BLaER1 treated with 17β-estradiol and CSF1 and Interleukin-3, amounts not matched to agents 10 nM and 100 nM (cell line): ENCODE results near the gene WBP2.

ENCODE experiments used
- H3K27ac ChIP-seq, 11 experiments: shearing (Covaris generic); formaldehyde crosslinking; 2 replicates each; pipeline ENCODE4 v1.8.1; 2022
- H3K27me3 ChIP-seq, 11 experiments: shearing (Covaris generic); formaldehyde crosslinking; 2 replicates each; pipeline ENCODE4 v1.8.1; 2022
- H3K36me3 ChIP-seq, 11 experiments: shearing (Covaris generic); formaldehyde crosslinking; 2 replicates each; pipeline ENCODE4 v1.8.1; 2022
- H3K4me1 ChIP-seq, 10 experiments: shearing (Covaris generic); formaldehyde crosslinking; 2 replicates each; pipeline ENCODE4 v1.8.1; 2022
- H3K4me2 ChIP-seq, 11 experiments: shearing (Covaris generic); formaldehyde crosslinking; 2 replicates each; pipeline ENCODE4 v1.8.1; 2022
- H3K4me3 ChIP-seq, 10 experiments: shearing (Covaris generic); formaldehyde crosslinking; 2 replicates each; pipeline ENCODE4 v1.8.1; 2022
- H3K9ac ChIP-seq, 11 experiments: shearing (Covaris generic); formaldehyde crosslinking; 2 replicates each; pipeline ENCODE4 v1.8.1; 2022
- H3K9me3 ChIP-seq, 11 experiments: shearing (Covaris generic); formaldehyde crosslinking; replicated peaks in 1 of 11; 2 replicates each; pipeline ENCODE4 v1.8.1; 2022
- H4K20me1 ChIP-seq, 11 experiments: shearing (Covaris generic); formaldehyde crosslinking; 2 replicates each; pipeline ENCODE4 v1.8.1; 2022
- Cebpa-rat ChIP-seq, 11 experiments: shearing (Covaris generic); IDR thresholded peaks; 2 replicates each; pipeline ENCODE4 v1.8.1; 2022

WBP2 gene

DNA sequence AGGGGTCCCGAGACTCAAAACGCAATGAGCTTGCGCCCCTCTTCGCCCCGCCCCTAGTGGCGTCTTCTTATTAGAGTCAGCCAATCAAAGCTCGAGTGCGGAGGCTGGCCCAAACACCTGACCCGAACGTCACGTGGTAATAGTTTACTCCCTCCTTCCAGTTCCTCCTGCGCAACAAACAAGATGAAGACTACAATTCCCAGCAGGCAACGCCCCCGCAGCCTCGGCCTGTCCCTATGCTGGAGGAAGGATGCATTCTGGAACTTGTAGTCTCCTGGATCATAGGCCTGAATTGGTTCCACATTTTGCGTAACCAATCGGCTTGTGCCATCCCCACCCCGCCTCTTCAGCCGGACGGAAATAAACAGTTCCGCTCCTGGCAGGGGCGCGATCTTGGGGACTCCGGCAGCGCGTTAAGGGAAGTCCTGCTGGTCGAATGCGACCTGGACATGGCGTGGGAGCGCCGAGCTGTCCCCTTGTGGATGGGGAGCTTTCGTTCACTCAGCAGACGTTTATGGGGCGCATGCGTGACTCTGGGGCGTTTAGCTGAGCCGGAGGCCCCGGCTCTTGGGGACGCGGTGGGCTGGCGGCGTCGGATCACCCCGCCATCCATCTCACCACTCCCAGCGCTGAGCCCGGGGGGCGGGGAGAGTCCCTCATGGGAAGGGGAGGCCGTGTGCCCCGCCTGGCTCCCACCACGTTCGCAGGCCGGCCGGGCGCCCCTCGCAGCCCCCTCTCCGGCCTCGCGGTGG, at the start of gene WBP2:
TSS of gene WBP2 (minus strand) at position 26 of the 752 bp plus-strand sequence. CDS start 38 bp downstream, outside the sequence.
- Histone ChIP-seq H3K4me1 (peaks cover 42 to 60% (median 48%) of the 10 kb centered on the region in 10 experiments), H3K27ac (peak within 1 kb of the TSS; percentile 92 to 99 (median 98)), H3K36me3 (peaks cover 12 to 28% (median 16%) of the 10 kb centered on the region in 11 experiments), H3K9ac (peak within 1 kb of the TSS; percentile 92 to 99 (median 98)), H3K4me3 (peak within 1 kb of the TSS; percentile 78 to 96 (median 89)), H4K20me1 (peaks cover 0 to 37% (median 5%) of the 10 kb centered on the region in 11 experiments; a peak in 8 of 22 replicates), H3K27me3 (no peaks in the 10 kb centered on the region), H3K4me2 (peak within 1 kb of the TSS; percentile 91 to 98 (median 97)), H3K9me3 (no peaks in the 10 kb centered on the region)
- TF ChIP-seq Cebpa-rat (IDR thresholded peaks at IDR 0.05): no peak; a peak in 1 of 22 replicates

DNA sequence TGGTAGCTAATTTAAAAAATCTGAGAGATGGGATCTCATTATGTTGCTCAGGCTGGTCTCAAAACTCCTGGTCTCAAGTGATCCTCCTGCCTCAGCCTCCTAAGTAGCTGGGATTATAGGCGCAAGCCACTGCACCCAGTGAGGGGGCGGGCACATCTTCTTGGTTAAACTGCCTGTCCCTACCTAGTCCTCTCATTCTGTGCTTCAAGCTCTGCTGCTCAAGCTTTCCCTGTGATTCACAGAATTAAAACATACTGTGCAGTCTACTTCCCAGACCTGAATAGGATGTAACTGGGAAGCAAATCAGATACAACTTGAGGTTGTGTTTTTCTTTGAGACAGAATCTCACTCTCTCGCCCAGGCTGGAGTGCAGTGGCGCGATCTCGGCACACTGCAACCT, 47.3 kb upstream of the WBP2 start:
- no peak overlapping the region for H3K4me3 ChIP-seq
- H3K27me3 ChIP-seq: no peaks in the 10 kb centered on the region
- H3K4me1 ChIP-seq: peaks cover 34 to 54% (median 41%) of the 10 kb centered on the region in 10 experiments
- no peaks in the 10 kb centered on the region for H3K9me3 ChIP-seq
- no peak for TF ChIP-seq Cebpa-rat (IDR thresholded peaks at IDR 0.05)
- peak overlapping the region in 8 of 11 experiments; percentile 3 to 86 (median 41); a peak in 6 of 22 replicates for H3K9ac ChIP-seq
- H3K4me2 ChIP-seq: peak overlapping the region in 6 of 11 experiments; percentile 80 to 99 (median 93); a peak in 8 of 22 replicates
- H3K36me3 ChIP-seq: peaks cover 41 to 59% (median 54%) of the 10 kb centered on the region in 11 experiments
- peak overlapping the region in 3 of 11 experiments; percentile 20 to 81 (median 24); a peak in 5 of 22 replicates for H3K27ac ChIP-seq
- H4K20me1 ChIP-seq: peaks cover 0 to 2% (median 0%) of the 10 kb centered on the region in 11 experiments; a peak in 2 of 22 replicates

DNA sequence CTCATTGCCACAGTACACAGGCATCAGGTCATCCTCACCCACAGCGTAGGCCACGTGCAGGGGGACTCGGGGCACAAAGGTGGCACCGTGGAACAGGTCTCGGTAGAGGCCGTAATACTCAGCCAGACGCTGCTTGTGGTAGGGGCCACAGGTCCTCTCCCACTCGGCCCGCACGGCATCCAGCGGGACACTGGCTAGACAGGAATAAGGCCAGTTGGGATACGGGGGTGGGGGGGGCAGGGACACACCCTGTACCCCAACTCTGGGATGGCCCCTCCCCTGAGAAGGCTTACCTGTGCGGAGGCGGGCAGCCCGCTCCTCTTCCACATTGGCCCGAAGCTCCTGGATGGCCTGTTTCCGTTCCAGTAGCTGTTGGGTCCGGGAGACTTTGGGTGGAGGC, 46.6 kb upstream of the WBP2 start:
- no peaks in the 10 kb centered on the region for H3K27me3 ChIP-seq
- no peak overlapping the region for H3K4me3 ChIP-seq
- H3K36me3 ChIP-seq: peaks cover 41 to 62% (median 54%) of the 10 kb centered on the region in 11 experiments
- no peak for TF ChIP-seq Cebpa-rat (IDR thresholded peaks at IDR 0.05)
- H3K4me2 ChIP-seq: peak overlapping the region in 1 of 11 experiments; percentile 89; a peak in 2 of 22 replicates
- peak overlapping the region in 3 of 11 experiments; percentile 32 to 86 (median 38); a peak in 1 of 22 replicates for H3K9ac ChIP-seq
- H3K9me3 ChIP-seq: no peaks in the 10 kb centered on the region
- H3K4me1 ChIP-seq: peaks cover 39 to 59% (median 46%) of the 10 kb centered on the region in 10 experiments
- H3K27ac ChIP-seq: peak overlapping the region in 2 of 11 experiments; percentile 24 to 81; a peak in 4 of 22 replicates
- peaks cover 0 to 2% (median 0%) of the 10 kb centered on the region in 11 experiments; a peak in 2 of 22 replicates for H4K20me1 ChIP-seq

DNA sequence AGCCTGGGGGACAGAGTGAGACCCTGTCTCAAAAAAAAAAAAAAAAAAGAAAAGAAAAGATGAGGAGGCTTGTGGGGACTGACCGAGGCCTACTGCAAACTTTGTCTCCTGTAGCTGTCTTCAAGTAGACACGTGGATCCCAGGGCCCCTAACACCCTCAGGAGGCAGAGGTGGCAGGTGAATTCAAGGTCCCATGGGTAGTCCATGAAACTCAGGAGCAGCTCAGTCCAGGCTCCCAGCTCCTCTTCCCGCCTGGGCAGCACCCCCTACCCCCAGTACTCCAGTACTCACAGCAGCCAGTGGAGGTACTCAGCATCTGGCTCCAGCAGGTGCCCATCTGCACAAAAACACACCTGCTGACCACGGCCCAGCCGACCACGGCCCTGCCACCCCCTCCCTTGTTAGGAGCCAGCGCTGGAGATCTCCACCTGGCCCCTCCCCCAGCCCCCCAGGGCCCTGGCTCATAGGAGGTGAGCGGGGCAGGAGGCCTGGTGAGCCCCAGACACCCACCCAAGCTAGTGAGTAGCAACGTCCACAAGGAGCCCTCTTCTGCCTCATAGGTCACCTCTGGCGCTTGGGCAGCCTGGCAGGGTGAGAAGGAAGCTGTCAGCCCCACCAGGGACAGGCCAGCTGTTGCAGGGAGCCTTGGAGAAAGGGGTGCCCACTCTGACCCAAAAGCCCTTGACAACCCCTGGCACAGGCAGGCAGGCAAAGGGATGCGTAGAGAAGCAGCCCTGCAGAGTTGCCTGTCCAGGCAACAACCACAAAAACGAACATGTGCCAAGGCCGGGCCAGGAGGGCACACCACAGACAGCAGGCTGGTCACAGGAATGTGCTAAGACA, 45.8 kb upstream of the WBP2 start:
- Histone ChIP-seq H4K20me1 (peaks cover 0 to 2% (median 0%) of the 10 kb centered on the region in 11 experiments; a peak in 2 of 22 replicates), H3K4me3 (no peak overlapping the region), H3K27me3 (no peaks in the 10 kb centered on the region), H3K4me1 (peaks cover 33 to 53% (median 41%) of the 10 kb centered on the region in 10 experiments), H3K9ac (peak overlapping the region in 2 of 11 experiments; percentile 19 to 32; a peak in 2 of 22 replicates), H3K27ac (no peak overlapping the region), H3K4me2 (no peak overlapping the region), H3K9me3 (no peaks in the 10 kb centered on the region), H3K36me3 (peaks cover 41 to 62% (median 54%) of the 10 kb centered on the region in 11 experiments)
- TF ChIP-seq Cebpa-rat (IDR thresholded peaks at IDR 0.05): no peak

- H3K27me3 ChIP-seq: no peaks in the 10 kb centered on the region
- H4K20me1 ChIP-seq: peaks cover 0 to 5% (median 2%) of the 10 kb centered on the region in 11 experiments; a peak in 11 of 22 replicates
- no peak overlapping the region for H3K4me2 ChIP-seq
- no peaks in the 10 kb centered on the region for H3K9me3 ChIP-seq
- H3K9ac ChIP-seq: peak overlapping the region in 3 of 11 experiments; percentile 9 to 29 (median 22); a peak in 3 of 22 replicates
- no peak overlapping the region for H3K4me3 ChIP-seq
- H3K27ac ChIP-seq: no peak overlapping the region
- peaks cover 41 to 62% (median 54%) of the 10 kb centered on the region in 11 experiments for H3K36me3 ChIP-seq
- TF ChIP-seq Cebpa-rat (IDR thresholded peaks at IDR 0.05): no peak
- H3K4me1 ChIP-seq: peaks cover 35 to 55% (median 43%) of the 10 kb centered on the region in 10 experiments
Observed at GRCh38 chr17:75899767-75900468, 44.8 kb upstream of the WBP2 start.

- Histone ChIP-seq H3K27me3 (no peaks in the 10 kb centered on the region), H4K20me1 (peaks cover 0 to 11% (median 8%) of the 10 kb centered on the region in 11 experiments; a peak in 13 of 22 replicates), H3K27ac (no peak overlapping the region), H3K9ac (peak overlapping the region in 1 of 11 experiments; percentile 22; a peak in 1 of 22 replicates), H3K4me1 (peaks cover 41 to 60% (median 48%) of the 10 kb centered on the region in 10 experiments), H3K9me3 (no peaks in the 10 kb centered on the region), H3K4me3 (no peak overlapping the region), H3K36me3 (peaks cover 41 to 62% (median 54%) of the 10 kb centered on the region in 11 experiments), H3K4me2 (no peak overlapping the region)
- TF ChIP-seq Cebpa-rat (IDR thresholded peaks at IDR 0.05): no peak
Observed at GRCh38 chr17:75899353-75899752, 44.2 kb upstream of the WBP2 start.

DNA sequence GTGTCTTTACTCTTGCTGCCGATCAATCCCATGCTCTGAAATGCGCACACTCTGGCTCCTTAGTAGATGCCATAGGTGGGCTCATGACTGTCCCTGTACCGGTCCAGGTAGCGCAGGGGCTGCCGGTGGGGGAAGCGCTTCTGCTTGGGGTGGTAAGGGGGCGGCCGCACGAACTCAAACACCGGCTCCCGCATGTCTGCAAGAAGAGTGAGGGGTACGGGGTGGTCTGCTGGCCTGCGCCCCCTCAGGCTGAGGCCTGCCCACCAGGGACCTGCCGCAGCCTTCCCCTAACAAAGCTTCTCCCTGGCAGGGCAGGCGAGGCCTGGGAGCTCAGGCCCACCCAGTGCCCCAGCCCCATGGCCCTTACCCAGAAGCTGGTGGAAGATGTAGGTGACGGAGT, 43.7 kb upstream of the WBP2 start:
- Histone ChIP-seq H3K4me3 (no peak overlapping the region), H3K9me3 (no peaks in the 10 kb centered on the region), H3K4me2 (no peak overlapping the region), H3K4me1 (peaks cover 43 to 63% (median 50%) of the 10 kb centered on the region in 10 experiments), H3K9ac (peak overlapping the region in 2 of 11 experiments; percentile 93 to 97; a peak in 4 of 22 replicates), H4K20me1 (peaks cover 0 to 16% (median 13%) of the 10 kb centered on the region in 11 experiments; a peak in 14 of 22 replicates), H3K27ac (no peak overlapping the region), H3K27me3 (no peaks in the 10 kb centered on the region), H3K36me3 (peaks cover 41 to 62% (median 54%) of the 10 kb centered on the region in 11 experiments)
- no peak for TF ChIP-seq Cebpa-rat (IDR thresholded peaks at IDR 0.05)

DNA sequence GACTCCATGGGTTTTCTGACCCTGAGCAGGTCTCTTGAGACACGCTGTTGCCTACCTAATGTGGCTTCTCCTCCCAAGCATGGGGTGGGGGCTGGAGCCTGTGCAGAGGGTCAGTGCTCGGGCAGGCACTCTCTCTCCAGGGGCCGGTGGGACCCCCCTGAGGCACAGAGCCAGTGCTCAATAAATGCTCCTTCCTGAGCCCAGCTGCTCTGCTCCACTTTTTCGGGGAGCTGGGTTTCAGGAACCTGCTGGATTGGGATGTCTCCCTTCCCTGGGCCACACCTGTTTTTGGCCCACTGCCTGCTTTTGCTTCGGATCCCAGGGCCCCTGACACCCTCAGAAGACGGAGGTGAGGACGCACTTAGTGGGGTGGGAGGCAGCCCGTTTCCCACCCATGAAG, 42.9 kb upstream of the WBP2 start:
- Histone ChIP-seq H4K20me1 (peaks cover 2 to 24% (median 20%) of the 10 kb centered on the region in 11 experiments; a peak in 17 of 22 replicates), H3K4me2 (peak overlapping the region in 9 of 11 experiments; percentile 84 to 100 (median 93); a peak in 8 of 22 replicates), H3K27ac (0 out of 22 replicates have a peak overlapping the region, but pooled peaks of 1 of the 11 experiments have one; percentile 96), H3K27me3 (no peaks in the 10 kb centered on the region), H3K4me1 (peaks cover 43 to 63% (median 50%) of the 10 kb centered on the region in 10 experiments), H3K9ac (peak overlapping the region in 7 of 11 experiments; percentile 10 to 99 (median 95); a peak in 12 of 22 replicates), H3K9me3 (no peaks in the 10 kb centered on the region), H3K4me3 (no peak overlapping the region), H3K36me3 (peaks cover 41 to 64% (median 54%) of the 10 kb centered on the region in 11 experiments)
- no peak for TF ChIP-seq Cebpa-rat (IDR thresholded peaks at IDR 0.05)
